ENCODE measurements around the gene LBP. TPM values are rescaled to one million over a fixed set of nuclear protein-coding genes. Genes with fewer than 3 reads are reported as not detected.
"Not testable (repeated sequence)": the region's sequence is repeated elsewhere in the genome, so short reads cannot be mapped to it uniquely, and the experiment has no call there.

The LBP gene
- total and polyA plus RNA-seq, 3 experiments from 2014 or later: not detected

DNA sequence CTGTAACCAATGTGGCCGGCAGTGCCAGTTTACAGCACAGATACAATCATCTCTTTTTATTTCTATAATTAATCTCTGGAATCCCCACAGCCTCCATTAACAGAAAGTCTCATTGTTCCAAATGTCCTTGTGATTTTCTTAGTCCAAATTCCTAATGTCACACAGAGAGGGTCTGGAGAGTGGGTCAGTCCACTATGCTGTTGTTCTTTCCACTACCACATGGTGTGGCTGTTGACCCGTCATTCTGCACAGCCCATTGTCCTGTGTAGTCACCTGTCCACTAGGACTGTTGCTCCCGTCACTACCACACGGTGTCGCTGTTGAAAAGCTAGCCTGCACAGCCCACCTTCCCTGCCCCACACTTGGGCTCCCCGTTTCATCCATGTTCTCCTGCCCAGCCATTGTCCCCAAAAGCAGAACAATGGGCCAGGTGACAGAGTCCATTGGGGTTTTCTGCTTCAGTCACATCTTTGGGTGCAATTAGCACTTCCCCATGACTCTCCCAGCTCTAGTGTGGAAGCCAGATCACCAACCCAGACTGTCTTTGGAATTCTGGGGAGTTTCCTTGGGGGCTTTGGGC, 8.6 kb upstream of the LBP start:
- no peak for DNase-seq
- H3K4me1 Mint-ChIP-seq: no peaks in the 10 kb centered on the region
- ChIA-PET CTCF (no interaction called here), POLR2A (no interaction called here)
- H3K9me3 Mint-ChIP-seq: peaks cover 0 to 15% (median 10%) of the 10 kb centered on the region in 5 donors
- H3K27ac Mint-ChIP-seq: no peak overlapping the region
- H3K4me1 ChIP-seq (ENCODE audit: insufficient read depth, low read length): no peaks in the 10 kb centered on the region
- H3K4me3 Mint-ChIP-seq: no peak overlapping the region
- H3K36me3 Mint-ChIP-seq: peaks cover 0 to 3% (median 0%) of the 10 kb centered on the region in 3 donors
- H3K27me3 Mint-ChIP-seq: peaks cover 10 to 39% of the 10 kb centered on the region in 2 donors
- no peak overlapping the region for H3K27ac ChIP-seq (ENCODE audit: low read depth, low read length)
- no peak overlapping the region for H3K4me3 ChIP-seq (ENCODE audit: low read length)
- H3K27me3 ChIP-seq (ENCODE audit: insufficient read depth, low read length, poor library complexity, severe bottlenecking): no peaks in the 10 kb centered on the region
- H3K9me3 ChIP-seq (ENCODE audit: low read length): peaks cover 7% of the 10 kb centered on the region
- H3K36me3 ChIP-seq (ENCODE audit: insufficient read depth, low read length): no peaks in the 10 kb centered on the region

DNA sequence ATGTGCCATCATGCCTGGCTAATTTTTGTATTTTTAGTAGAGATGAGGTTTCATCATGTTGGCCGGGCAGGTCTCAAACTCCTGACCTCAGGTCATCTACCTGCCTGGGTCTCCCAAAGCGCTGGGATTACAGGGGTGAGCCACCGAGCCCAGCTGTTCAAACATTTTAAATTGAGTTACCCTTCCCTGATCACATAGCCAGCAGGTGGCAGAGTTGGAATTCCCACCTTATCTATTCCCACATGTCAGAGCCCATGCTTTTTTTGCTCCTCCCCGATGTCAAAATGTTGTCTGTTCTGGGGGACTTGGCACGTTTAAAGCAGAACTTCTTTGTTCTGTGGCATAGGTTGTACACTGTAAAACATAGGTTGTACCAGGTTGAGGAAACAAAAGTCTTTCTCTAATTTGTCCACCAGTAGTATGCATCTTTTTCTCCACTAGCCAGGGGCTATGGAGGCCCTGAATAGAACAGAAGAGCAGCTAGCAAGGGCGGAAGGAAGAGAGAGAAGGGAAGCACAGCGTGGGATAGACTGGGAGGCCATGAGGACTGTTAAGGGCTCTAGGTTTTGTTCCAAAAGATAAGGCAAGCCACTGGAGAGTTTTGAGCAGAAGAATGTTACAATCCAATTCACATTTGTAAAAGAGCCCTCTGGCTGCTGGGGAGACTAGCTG, 7.3 kb upstream of the LBP start:
- POLR2A ChIA-PET: no interaction called here
- H3K4me3 ChIP-seq (ENCODE audit: low read length): no peak overlapping the region
- H3K4me3 Mint-ChIP-seq: no peak overlapping the region
- no peak overlapping the region for H3K27ac ChIP-seq (ENCODE audit: low read depth, low read length)
- peaks cover 0 to 3% (median 0%) of the 10 kb centered on the region in 3 donors for H3K36me3 Mint-ChIP-seq
- peaks cover 0 to 15% (median 10%) of the 10 kb centered on the region in 5 donors for H3K9me3 Mint-ChIP-seq
- CTCF ChIA-PET: no interaction called here
- no peaks in the 10 kb centered on the region for H3K27me3 ChIP-seq (ENCODE audit: insufficient read depth, low read length, poor library complexity, severe bottlenecking)
- no peak for DNase-seq
- H3K27me3 Mint-ChIP-seq: peaks cover 10 to 39% of the 10 kb centered on the region in 2 donors
- peaks cover 7% of the 10 kb centered on the region for H3K9me3 ChIP-seq (ENCODE audit: low read length)
- H3K36me3 ChIP-seq (ENCODE audit: insufficient read depth, low read length): no peaks in the 10 kb centered on the region
- no peak overlapping the region for H3K27ac Mint-ChIP-seq
- H3K4me1 ChIP-seq (ENCODE audit: insufficient read depth, low read length): no peaks in the 10 kb centered on the region
- no peaks in the 10 kb centered on the region for H3K4me1 Mint-ChIP-seq

DNA sequence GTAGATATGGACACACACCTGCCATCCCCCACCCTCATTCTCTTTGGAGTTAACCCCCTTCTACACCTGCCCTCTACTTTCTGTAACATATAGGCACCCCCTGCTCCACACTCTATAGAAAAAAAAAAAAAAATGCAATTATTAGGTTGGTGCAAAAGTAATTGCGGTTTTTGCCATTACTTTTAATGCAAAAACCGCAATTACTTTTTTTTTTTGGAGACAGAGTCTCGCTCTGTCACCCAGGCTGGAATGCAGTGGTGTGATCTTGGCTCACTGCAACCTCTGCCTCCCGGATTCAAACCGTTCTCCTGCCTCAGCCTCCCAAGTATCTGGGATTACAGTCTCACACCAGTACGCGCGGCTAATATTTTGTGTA, 6.8 kb upstream of the LBP start:
- CTCF ChIA-PET; H3K4me3 ChIP-seq (ENCODE audit: low read length); POLR2A ChIA-PET; H3K27ac Mint-ChIP-seq; H3K4me1 ChIP-seq (ENCODE audit: insufficient read depth, low read length); H3K36me3 ChIP-seq (ENCODE audit: insufficient read depth, low read length); H3K36me3 Mint-ChIP-seq; H3K27ac ChIP-seq (ENCODE audit: low read depth, low read length); H3K4me3 Mint-ChIP-seq; H3K27me3 ChIP-seq (ENCODE audit: insufficient read depth, low read length, poor library complexity, severe bottlenecking); H3K9me3 ChIP-seq (ENCODE audit: low read length); DNase-seq; H3K4me1 Mint-ChIP-seq: not testable (repeated sequence)
- H3K9me3 Mint-ChIP-seq: peaks cover 0 to 15% (median 10%) of the 10 kb centered on the region in 5 donors
- peaks cover 10 to 39% of the 10 kb centered on the region in 2 donors for H3K27me3 Mint-ChIP-seq

DNA sequence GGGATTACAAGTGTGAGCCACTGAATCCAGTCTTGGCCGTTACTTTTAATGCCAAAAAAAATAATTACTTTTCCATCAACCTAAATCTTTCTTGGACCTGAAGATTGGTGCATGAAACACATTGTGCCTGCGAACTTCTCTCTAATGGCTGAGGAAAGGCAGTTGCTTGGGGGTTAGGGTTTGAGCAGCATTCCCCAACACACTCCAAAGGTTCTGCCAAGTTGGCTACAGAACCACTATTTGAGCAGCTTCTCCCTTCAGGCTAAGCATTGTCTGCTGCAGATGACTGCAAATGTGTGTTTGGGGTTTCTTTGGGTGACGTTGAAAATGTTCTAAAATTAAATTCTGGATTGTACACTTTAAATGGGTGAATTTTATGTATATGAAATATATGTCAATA, 6.3 kb upstream of the LBP start:
- POLR2A ChIA-PET: no interaction called here
- H3K4me3 ChIP-seq (ENCODE audit: low read length): no peak overlapping the region
- Mint-ChIP-seq H3K4me3 (no peak overlapping the region), H3K36me3 (peaks cover 0 to 3% (median 0%) of the 10 kb centered on the region in 3 donors), H3K27me3 (peaks cover 12 to 39% of the 10 kb centered on the region in 2 donors), H3K9me3 (peaks cover 0 to 15% (median 10%) of the 10 kb centered on the region in 5 donors), H3K27ac (no peak overlapping the region), H3K4me1 (no peaks in the 10 kb centered on the region)
- no peaks in the 10 kb centered on the region for H3K36me3 ChIP-seq (ENCODE audit: insufficient read depth, low read length)
- H3K9me3 ChIP-seq (ENCODE audit: low read length): peaks cover 7% of the 10 kb centered on the region
- H3K4me1 ChIP-seq (ENCODE audit: insufficient read depth, low read length): no peaks in the 10 kb centered on the region
- no peaks in the 10 kb centered on the region for H3K27me3 ChIP-seq (ENCODE audit: insufficient read depth, low read length, poor library complexity, severe bottlenecking)
- CTCF ChIA-PET: no interaction called here
- H3K27ac ChIP-seq (ENCODE audit: low read depth, low read length): no peak overlapping the region
- DNase-seq: no peak

DNA sequence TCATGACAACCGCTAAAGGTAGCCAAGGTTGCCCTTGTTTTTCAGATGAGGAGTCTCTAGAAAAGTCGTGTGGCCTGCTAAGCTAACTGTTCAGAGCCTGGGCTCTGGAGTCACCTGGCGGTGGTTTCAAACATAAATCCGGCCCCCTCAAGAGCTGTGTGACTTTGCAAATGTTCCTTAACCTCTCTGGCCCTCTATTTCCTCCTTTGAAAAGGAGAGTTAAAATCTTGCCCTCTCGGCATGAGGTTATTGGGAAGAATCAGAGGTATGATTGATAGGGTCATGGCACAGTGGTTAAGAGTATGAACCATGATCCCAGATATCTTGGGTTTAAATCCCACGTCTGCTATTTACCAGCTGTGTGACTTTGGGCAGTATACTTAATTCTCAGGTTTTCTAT, 5.6 kb upstream of the LBP start:
- Mint-ChIP-seq H3K36me3 (peaks cover 0 to 3% (median 0%) of the 10 kb centered on the region in 3 donors), H3K27ac (no peak overlapping the region), H3K4me3 (no peak overlapping the region), H3K4me1 (no peaks in the 10 kb centered on the region), H3K9me3 (peaks cover 0 to 15% (median 10%) of the 10 kb centered on the region in 5 donors), H3K27me3 (peaks cover 12 to 35% of the 10 kb centered on the region in 2 donors)
- Histone ChIP-seq H3K4me1 (ENCODE audit: insufficient read depth, low read length) (no peaks in the 10 kb centered on the region), H3K27me3 (ENCODE audit: insufficient read depth, low read length, poor library complexity, severe bottlenecking) (no peaks in the 10 kb centered on the region), H3K9me3 (ENCODE audit: low read length) (peaks cover 7% of the 10 kb centered on the region), H3K4me3 (ENCODE audit: low read length) (no peak overlapping the region), H3K36me3 (ENCODE audit: insufficient read depth, low read length) (no peaks in the 10 kb centered on the region), H3K27ac (ENCODE audit: low read depth, low read length) (no peak overlapping the region)
- POLR2A ChIA-PET: no interaction called here
- CTCF ChIA-PET: no interaction called here
- DNase-seq: no peak

DNA sequence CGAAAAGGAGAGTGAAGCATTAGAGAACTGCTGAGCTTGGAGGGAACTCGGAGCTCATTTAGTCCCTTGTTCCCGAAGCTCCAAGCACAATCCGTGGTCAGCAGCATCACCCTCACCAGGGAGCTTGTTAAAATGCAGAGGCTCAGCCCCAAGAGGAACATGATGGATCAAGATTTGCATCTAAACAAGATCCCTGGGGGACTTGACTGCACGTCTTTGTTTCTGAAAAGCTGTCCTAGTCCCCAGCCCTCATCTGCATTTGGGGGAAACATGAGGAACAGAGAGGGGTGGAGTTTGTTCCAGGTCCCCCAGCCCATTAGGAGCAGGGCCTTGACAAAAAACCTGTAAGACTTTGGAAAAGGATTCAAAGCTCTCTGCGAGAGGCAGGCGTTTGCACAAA, 4.1 kb upstream of the LBP start:
- H3K27ac Mint-ChIP-seq: no peak overlapping the region
- CTCF ChIA-PET: no interaction called here

DNA sequence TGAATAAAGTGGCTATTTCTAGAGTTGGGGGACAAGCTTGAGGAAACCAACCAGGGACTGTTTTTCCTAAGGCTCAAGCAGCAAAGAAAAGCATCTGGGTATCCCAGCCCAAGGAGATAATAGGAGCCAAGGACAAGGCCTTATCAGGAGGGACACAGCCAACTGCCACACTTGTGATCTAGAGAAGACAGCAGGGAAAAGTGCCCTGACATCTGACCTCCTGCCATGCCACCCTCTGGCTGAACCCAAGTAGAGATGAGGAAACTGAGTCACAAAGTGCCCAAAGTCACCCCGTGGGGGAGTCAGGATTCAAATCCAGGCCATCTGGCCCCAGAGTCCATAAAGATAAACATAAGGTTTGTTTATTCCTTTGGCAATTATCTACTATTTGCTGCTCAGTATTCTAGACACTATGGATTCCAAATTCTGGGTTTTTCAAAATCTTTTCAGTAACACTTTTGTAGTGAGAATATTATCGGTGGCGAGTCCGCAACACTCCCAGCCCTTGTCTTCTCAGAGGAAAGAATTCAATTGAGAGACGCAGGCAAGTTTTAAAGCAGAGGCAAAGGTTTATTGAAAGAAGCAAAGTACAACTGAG, 3.5 kb upstream of the LBP start:
- H3K9me3 ChIP-seq (ENCODE audit: low read length): peaks cover 3% of the 10 kb centered on the region
- no peak overlapping the region for H3K27ac Mint-ChIP-seq

More for the DNA sequence above, 4.1 kb upstream of the LBP start:
- Mint-ChIP-seq H3K27me3 (peaks cover 4 to 24% of the 10 kb centered on the region in 2 donors), H3K4me3 (no peak overlapping the region), H3K36me3 (peaks cover 0 to 3% (median 0%) of the 10 kb centered on the region in 3 donors), H3K9me3 (peaks cover 0 to 9% (median 6%) of the 10 kb centered on the region in 5 donors), H3K4me1 (no peaks in the 10 kb centered on the region)
- DNase-seq: no peak
- no peaks in the 10 kb centered on the region for H3K4me1 ChIP-seq (ENCODE audit: insufficient read depth, low read length)
- H3K9me3 ChIP-seq (ENCODE audit: low read length): peaks cover 7% of the 10 kb centered on the region
- H3K27ac ChIP-seq (ENCODE audit: low read depth, low read length): no peak overlapping the region
- H3K4me3 ChIP-seq (ENCODE audit: low read length): no peak overlapping the region
- H3K27me3 ChIP-seq (ENCODE audit: insufficient read depth, low read length, poor library complexity, severe bottlenecking): no peaks in the 10 kb centered on the region
- no peaks in the 10 kb centered on the region for H3K36me3 ChIP-seq (ENCODE audit: insufficient read depth, low read length)
- POLR2A ChIA-PET: no interaction called here

DNA sequence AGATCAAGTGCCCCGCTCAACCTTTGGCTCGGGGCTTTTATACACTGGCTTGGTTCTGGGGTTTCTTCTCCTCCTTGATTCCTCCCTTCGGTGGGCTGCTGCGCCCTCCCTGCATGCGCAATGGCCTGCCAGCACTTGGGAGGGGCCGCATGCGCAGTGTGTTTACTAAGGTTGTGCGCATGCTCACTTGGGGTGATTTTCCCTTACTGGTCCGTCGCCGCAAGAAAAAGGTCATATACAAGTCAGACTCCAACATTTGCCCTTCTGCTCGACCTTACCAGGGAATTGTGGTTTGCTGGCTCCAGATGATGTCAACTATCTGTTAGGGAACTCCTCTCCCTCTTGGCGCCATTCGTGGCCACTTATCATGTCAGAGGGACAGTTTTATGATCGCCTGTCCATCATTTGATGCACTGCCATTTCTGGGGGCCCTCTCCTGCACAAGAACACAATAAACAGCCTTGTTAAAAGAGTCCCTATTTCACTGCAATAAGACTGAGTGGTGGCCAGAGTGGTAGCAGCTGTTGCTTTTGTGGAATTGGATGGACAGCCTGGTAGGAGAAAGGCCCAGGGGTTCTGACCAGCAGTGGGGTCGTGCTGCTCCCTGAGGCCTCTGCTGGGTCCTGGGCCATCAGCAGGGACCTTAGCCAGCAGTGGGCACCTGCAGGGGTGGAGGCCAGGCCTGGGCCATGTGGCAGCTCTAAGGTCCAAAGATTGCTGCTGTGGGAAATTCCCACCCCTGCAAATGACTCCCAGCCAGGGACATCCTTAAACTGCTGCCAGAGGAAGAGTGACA, 2.8 kb upstream of the LBP start:
- Mint-ChIP-seq H3K4me3 (no peak overlapping the region), H3K36me3 (no peaks in the 10 kb centered on the region), H3K4me1 (no peaks in the 10 kb centered on the region), H3K27ac (no peak overlapping the region), H3K9me3 (no peaks in the 10 kb centered on the region), H3K27me3 (peaks cover 3 to 15% of the 10 kb centered on the region in 2 donors)
- Histone ChIP-seq H3K27ac (ENCODE audit: low read depth, low read length) (no peak overlapping the region), H3K36me3 (ENCODE audit: insufficient read depth, low read length) (no peaks in the 10 kb centered on the region), H3K9me3 (ENCODE audit: low read length) (no peaks in the 10 kb centered on the region), H3K4me3 (ENCODE audit: low read length) (no peak overlapping the region), H3K27me3 (ENCODE audit: insufficient read depth, low read length, poor library complexity, severe bottlenecking) (no peaks in the 10 kb centered on the region), H3K4me1 (ENCODE audit: insufficient read depth, low read length) (no peaks in the 10 kb centered on the region)
- ChIA-PET CTCF (no interaction called here), POLR2A (no interaction called here)
- DNase-seq: no peak

More for the DNA sequence above, 3.5 kb upstream of the LBP start:
- CTCF ChIA-PET: no interaction called here
- Mint-ChIP-seq H3K27me3 (peaks cover 3 to 21% of the 10 kb centered on the region in 2 donors), H3K4me3 (no peak overlapping the region), H3K9me3 (peaks cover 0 to 5% (median 4%) of the 10 kb centered on the region in 5 donors), H3K4me1 (no peaks in the 10 kb centered on the region), H3K36me3 (peaks cover 0 to 3% (median 0%) of the 10 kb centered on the region in 3 donors)
- no peaks in the 10 kb centered on the region for H3K4me1 ChIP-seq (ENCODE audit: insufficient read depth, low read length)
- H3K4me3 ChIP-seq (ENCODE audit: low read length): no peak overlapping the region
- H3K36me3 ChIP-seq (ENCODE audit: insufficient read depth, low read length): no peaks in the 10 kb centered on the region
- no peaks in the 10 kb centered on the region for H3K27me3 ChIP-seq (ENCODE audit: insufficient read depth, low read length, poor library complexity, severe bottlenecking)
- POLR2A ChIA-PET: no interaction called here
- H3K27ac ChIP-seq (ENCODE audit: low read depth, low read length): no peak overlapping the region
- no peak for DNase-seq

Measured in CD8-positive, alpha-beta memory T cell (primary cell).